ENCODE results near the gene HSD17B1. TPM values are rescaled to one million over a fixed set of nuclear protein-coding genes. Genes with fewer than 3 reads are reported as not detected.

HSD17B1 gene
- total and polyA plus RNA-seq, 2 donors (not counting 3 experiments of a cell fraction or from before 2014, with no cell fraction given), result 0.22 to 1.0 TPM

GRCh38 chr17:42554250-42555121 lies 1.8 kb downstream of the HSD17B1 start:
- H3K9me1 ChIP-seq (replicated peaks; ENCODE audit: control insufficient read depth, extremely low read depth, insufficient read depth, low read length), result no peaks in the 10 kb centered on the region
- POLR2A ChIA-PET, result no interaction called here
- peaks cover 14% of the 10 kb centered on the region for H3K4me1 ChIP-seq (ENCODE audit: control insufficient read depth, extremely low read depth, insufficient read depth, low read length)
- H3K4me3 ChIP-seq (replicated peaks in 1 of 3; ENCODE audit: insufficient read depth in 1 of 3, low read depth in 1 of 3, low read length in 3 of 3), result peak overlapping the region; percentile 51 to 65 (median 52)
- no peaks in the 10 kb centered on the region for H4K20me1 ChIP-seq (replicated peaks; ENCODE audit: control insufficient read depth, extremely low read depth, insufficient read depth, low read length)
- H3K36me3 ChIP-seq (ENCODE audit: control insufficient read depth in 2 of 2, extremely low read depth in 1 of 2, insufficient read depth in 2 of 2, low read length in 2 of 2), result no peaks in the 10 kb centered on the region
- DNase-seq (ENCODE audit: low read depth, low spot score) (peak; percentile 89), FAIRE-seq (peak; percentile 98)
- H3K9ac ChIP-seq (replicated peaks; ENCODE audit: extremely low read depth, insufficient read depth, low read length), result peak overlapping the region; percentile 92
- H3K4me2 ChIP-seq (ENCODE audit: insufficient read depth, low read length), result peak overlapping the region; percentile 94
- H3K27me3 ChIP-seq (ENCODE audit: control insufficient read depth in 2 of 2, insufficient read depth in 2 of 2, low read length in 2 of 2), result no peaks in the 10 kb centered on the region
- TF ChIP-seq POLR2AphosphoS5 (IDR thresholded peaks at IDR 0.05; ENCODE audit: insufficient read depth, low read depth, low read length) (peak; percentile 90), POLR2A (IDR thresholded peaks at IDR 0.05; ENCODE audit: low read depth, low read length) (peak; percentile 86), MAX (IDR thresholded peaks at IDR 0.05; ENCODE audit: insufficient read depth, insufficient read length) (no peak)
- dilution Hi-C loops (cut with MboI; ENCODE audit: extremely low pct_ligation_motif_present, low sequenced_read_pairs) (no loop called here), intact Hi-C loops (cut with micrococcal nuclease) (loop anchor here (2.0 kb wide), 1 partner anchor 18 kb away; the partner anchor contains the start of gene NAGLU)
- CTCF ChIA-PET, result interaction anchor here (1.0 to 1.7 kb wide), 6 partner anchors 18 to 332 kb away, joined by 3 to 11 read pairs (median 4); partner anchors contain the start of genes NAGLU and PSMC3IP
- H3K27ac ChIP-seq (ENCODE audit: insufficient read depth, low read depth, low read length), result peak overlapping the region; percentile 77
- TSS peak; percentile 43 for BruUV-seq (replicated peaks)
- peaks cover 17% of the 10 kb centered on the region for H3K79me2 ChIP-seq (ENCODE audit: control insufficient read depth, insufficient read depth, low read length)
- no peaks in the 10 kb centered on the region for H3K9me3 ChIP-seq (replicated peaks; ENCODE audit: control insufficient read depth, insufficient read depth, low read length)
- H2AFZ ChIP-seq (ENCODE audit: low read depth, low read length), result peak overlapping the region; percentile 40

- POLR2A ChIA-PET, result no interaction called here
These were observed 2.4 kb downstream of the HSD17B1 start for GRCh38 chr17:42555122-42555622.

More at GRCh38 chr17:42555122-42555622, 2.4 kb downstream of the HSD17B1 start:
- peaks cover 17% of the 10 kb centered on the region for H3K79me2 ChIP-seq (ENCODE audit: control insufficient read depth, insufficient read depth, low read length)
- CTCF ChIA-PET, result interaction anchor here (1.2 to 1.6 kb wide), 3 partner anchors 35 to 236 kb away, joined by 3 to 4 read pairs (median 3); no protein-coding TSS in a partner anchor
- peaks cover 14% of the 10 kb centered on the region for H3K4me1 ChIP-seq (ENCODE audit: control insufficient read depth, extremely low read depth, insufficient read depth, low read length)
- peak overlapping the region; percentile 92 for H3K9ac ChIP-seq (replicated peaks; ENCODE audit: extremely low read depth, insufficient read depth, low read length)
- no peaks in the 10 kb centered on the region for H3K9me1 ChIP-seq (replicated peaks; ENCODE audit: control insufficient read depth, extremely low read depth, insufficient read depth, low read length)
- FAIRE-seq (no peak), DNase-seq (ENCODE audit: low read depth, low spot score) (no peak)
- BruUV-seq (replicated peaks), result TSS peak; percentile 91
- peak overlapping the region; percentile 77 for H3K27ac ChIP-seq (ENCODE audit: insufficient read depth, low read depth, low read length)
- dilution Hi-C loops (cut with MboI; ENCODE audit: extremely low pct_ligation_motif_present, low sequenced_read_pairs) (no loop called here), intact Hi-C loops (cut with micrococcal nuclease) (loop anchor here (2.0 kb wide), 1 partner anchor 18 kb away; the partner anchor contains the start of gene NAGLU)
- TF ChIP-seq CTCF (IDR thresholded peaks at IDR 0.05; ENCODE audit: extremely low read depth in 1 of 2, insufficient read depth in 1 of 2, low read depth in 1 of 2, low read length in 2 of 2) (no peak), MYC (IDR thresholded peaks at IDR 0.05; ENCODE audit: low read depth, low read length) (no peak)
- no peaks in the 10 kb centered on the region for H3K27me3 ChIP-seq (ENCODE audit: control insufficient read depth in 2 of 2, insufficient read depth in 2 of 2, low read length in 2 of 2)
- H3K4me3 ChIP-seq (replicated peaks in 1 of 3; ENCODE audit: insufficient read depth in 1 of 3, low read depth in 1 of 3, low read length in 3 of 3), result peak overlapping the region; percentile 51 to 65 (median 52)
- peak overlapping the region; percentile 94 for H3K4me2 ChIP-seq (ENCODE audit: insufficient read depth, low read length)
- H2AFZ ChIP-seq (ENCODE audit: low read depth, low read length), result peak overlapping the region; percentile 40
- H3K9me3 ChIP-seq (replicated peaks; ENCODE audit: control insufficient read depth, insufficient read depth, low read length), result no peaks in the 10 kb centered on the region
- H3K36me3 ChIP-seq (ENCODE audit: control insufficient read depth in 2 of 2, extremely low read depth in 1 of 2, insufficient read depth in 2 of 2, low read length in 2 of 2), result no peaks in the 10 kb centered on the region
- no peaks in the 10 kb centered on the region for H4K20me1 ChIP-seq (replicated peaks; ENCODE audit: control insufficient read depth, extremely low read depth, insufficient read depth, low read length)
